GM19397 (cell line): ENCODE results near the gene GRIK5.

Experiments used
- ATAC-seq: cut with Tn5 transposase; IDR thresholded peaks from one replicate; pipeline ENCODE4 v1.9.1; 2021; ENCODE audit warnings: mild to moderate bottlenecking, moderate library complexity; ENCODE audit not compliant: unreplicated experiment

The GRIK5 gene

GRCh38 chr19:41959056-41960053 is 110.7 kb downstream of the GRIK5 start, which contains the start of gene RABAC1:
TSS of gene RABAC1 (minus strand) at chr19:41959321. CDS start at chr19:41959292, 29 bp downstream.
- ATAC-seq, result peak; percentile 87

GRCh38 chr19:41958367-41959055 is 111.5 kb downstream of the GRIK5 start:
- ATAC-seq, result peak; percentile 53

GRCh38 chr19:41957838-41958366 is 112.1 kb downstream of the GRIK5 start:
- ATAC-seq, result no peak

- ATAC-seq, result no peak
These were observed 112.7 kb downstream of the GRIK5 start for GRCh38 chr19:41957161-41957837.

- no peak for ATAC-seq
These were observed 113.4 kb downstream of the GRIK5 start for GRCh38 chr19:41956621-41957020.

GRCh38 chr19:41955521-41955920 is 114.5 kb downstream of the GRIK5 start:
- ATAC-seq, result no peak

GRCh38 chr19:41951686-41952172 is 118.3 kb downstream of the GRIK5 start:
- ATAC-seq, result no peak
